HG02973 (cell line): ENCODE results near the gene BACH2.
"Not testable (repeated sequence)": the region's sequence is repeated elsewhere in the genome, so short reads cannot be mapped to it uniquely, and the experiment has no call there.

ENCODE experiments used
- ATAC-seq: cut with Tn5 transposase; IDR thresholded peaks from one replicate; pipeline ENCODE4 v1.9.1; 2021; ENCODE audit warnings: moderate library complexity; ENCODE audit not compliant: unreplicated experiment

The BACH2 gene

DNA sequence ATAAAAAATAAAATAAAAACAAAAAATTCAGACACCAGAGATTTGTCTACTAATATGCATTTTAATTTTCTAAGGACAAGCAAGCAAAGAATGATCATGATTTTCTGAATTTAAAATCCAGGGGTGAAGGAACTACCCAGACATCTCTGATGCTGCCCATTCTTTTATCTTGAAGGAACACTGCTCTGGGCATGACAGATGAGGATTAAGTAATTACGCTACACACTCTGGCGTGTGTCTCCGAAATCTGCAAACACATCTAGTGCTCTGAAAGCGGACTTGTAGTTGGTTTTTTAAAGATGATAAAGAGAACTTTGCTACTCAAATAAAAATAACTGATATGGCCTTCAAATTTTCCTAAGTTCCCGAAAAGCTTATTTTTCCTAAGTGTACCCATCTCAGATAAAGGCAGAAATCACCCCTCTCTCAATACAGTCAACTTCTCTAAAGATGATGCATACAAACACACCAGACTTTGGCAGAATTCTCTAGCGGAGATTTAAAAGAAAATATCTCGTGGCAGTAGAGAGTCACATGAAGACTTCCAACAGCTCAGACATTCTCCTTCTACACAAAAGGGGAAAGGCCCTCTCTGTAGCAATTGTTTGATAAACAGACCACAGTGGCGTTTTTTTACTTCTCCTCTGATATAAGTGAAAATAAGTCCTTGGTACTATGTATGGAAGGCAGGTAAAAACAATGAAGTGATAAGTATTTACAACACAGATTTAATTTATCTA is 133.8 kb downstream of the BACH2 start:
- no peak for ATAC-seq

- ATAC-seq = no peak
Observed at GRCh38 chr6:90160013-90160412, 136.6 kb downstream of the BACH2 start.

DNA sequence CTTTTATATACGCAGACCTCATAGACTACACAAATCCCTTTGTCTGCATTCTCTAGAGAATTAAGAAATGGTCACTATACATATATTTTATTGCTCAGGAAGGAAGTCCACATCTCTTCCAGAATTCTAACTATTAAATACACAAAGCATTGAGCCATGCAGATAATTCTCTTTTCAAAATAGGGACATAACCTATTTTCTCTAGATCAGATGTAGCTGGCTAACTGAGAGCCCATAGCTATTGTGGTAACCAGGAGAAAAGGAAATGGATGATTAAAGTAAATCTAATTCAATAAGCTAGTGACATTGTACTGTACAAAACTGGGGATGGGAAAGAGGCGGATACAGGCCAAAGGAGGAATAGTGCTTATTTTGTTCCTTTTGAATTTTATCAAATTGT is 137.2 kb downstream of the BACH2 start:
- no peak for ATAC-seq

DNA sequence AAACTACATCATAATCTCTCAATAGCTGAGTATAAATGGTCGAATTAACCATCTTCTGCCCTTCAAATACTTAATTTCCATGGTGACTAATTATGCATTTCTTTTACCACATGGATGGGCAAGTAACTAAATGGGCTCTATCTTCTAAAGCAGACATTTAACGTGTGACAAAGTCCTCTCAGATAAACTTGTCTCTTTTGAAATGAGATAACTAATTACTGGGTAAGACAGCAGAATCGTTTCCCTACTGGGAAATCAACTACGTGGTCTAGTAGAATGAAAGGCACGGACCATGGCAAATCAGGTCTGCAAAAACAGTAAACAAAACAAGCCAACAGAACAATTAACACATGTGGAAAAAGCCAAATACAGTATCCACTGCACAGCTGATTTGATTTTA is 137.7 kb downstream of the BACH2 start:
- ATAC-seq = no peak

DNA sequence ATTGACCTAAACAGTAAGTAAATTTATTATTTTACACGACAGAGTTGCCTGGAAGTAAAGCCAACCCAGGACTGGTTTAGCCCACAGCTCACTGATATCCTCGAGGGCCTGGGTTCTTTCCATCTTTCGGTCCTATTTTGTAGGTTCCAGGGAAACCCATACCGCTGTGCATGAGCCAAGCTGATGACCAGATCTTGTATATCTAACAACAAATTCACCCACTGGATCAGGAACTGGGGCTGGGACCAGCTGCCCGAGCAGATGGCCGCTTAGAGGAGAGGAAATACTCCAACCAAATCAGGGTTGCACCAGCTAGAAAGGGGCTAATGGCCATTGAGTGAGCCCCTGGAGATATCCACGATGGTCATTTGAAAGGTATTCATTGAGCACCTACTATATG is 139.2 kb downstream of the BACH2 start:
- ATAC-seq = no peak

- no peak for ATAC-seq
Observed at GRCh38 chr6:90156861-90157260, 139.8 kb downstream of the BACH2 start.

GRCh38 chr6:90154755-90155470 is 141.7 kb downstream of the BACH2 start:
- ATAC-seq = no peak

DNA sequence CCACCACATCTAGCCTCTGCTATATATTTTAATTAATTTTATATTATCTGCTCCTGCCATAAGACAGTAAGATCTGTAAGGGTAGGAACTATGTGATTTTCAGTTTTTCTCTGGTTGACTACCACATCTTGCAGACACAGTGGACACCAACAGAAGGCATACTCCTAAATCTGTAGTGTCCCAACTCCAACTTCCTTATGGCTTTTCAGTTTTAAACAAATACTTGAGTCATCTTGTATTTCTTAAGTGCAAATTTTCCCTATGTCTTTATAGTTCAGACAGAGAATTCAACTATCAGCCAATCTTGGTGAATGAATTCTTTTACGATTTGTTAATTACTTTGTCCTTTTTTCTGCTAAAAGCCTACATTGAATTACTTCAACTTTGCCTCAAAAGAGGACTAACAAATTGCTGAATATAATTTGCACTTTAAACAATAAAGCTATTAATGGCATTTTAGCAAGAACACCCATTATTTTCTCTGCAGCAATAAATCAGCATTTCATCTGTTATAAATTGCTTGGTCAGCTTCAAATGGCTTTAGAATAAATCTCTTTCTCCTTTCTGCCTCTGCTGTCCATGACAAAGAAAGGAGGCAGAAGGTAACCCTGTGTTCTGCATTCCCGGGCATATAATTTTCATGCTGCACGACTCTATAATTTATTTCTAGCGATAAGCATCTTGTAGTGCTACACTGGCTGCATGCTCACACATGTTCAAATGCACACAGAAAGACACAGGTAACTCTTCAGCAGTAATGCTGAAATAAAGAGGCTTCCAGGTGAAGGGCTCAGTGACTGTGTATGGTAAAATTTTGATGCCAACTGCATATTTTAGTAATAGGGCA is 144.8 kb downstream of the BACH2 start:
- no peak for ATAC-seq

- ATAC-seq = no peak
Observed at GRCh38 chr6:90149280-90149679, 147.4 kb downstream of the BACH2 start.

- ATAC-seq = no peak
Observed at GRCh38 chr6:90148867-90149266, 147.8 kb downstream of the BACH2 start.

- no peak for ATAC-seq
Observed at GRCh38 chr6:90146921-90147649, 149.6 kb downstream of the BACH2 start.

GRCh38 chr6:90146024-90146423 is 150.6 kb downstream of the BACH2 start:
- ATAC-seq = no peak

- ATAC-seq = no peak
Observed at GRCh38 chr6:90144928-90145555, 151.6 kb downstream of the BACH2 start.

- peak; percentile 53 for ATAC-seq
Observed at GRCh38 chr6:90144396-90144795, 152.2 kb downstream of the BACH2 start.

- no peak for ATAC-seq
Observed at GRCh38 chr6:90140683-90141082, 156.0 kb downstream of the BACH2 start.

DNA sequence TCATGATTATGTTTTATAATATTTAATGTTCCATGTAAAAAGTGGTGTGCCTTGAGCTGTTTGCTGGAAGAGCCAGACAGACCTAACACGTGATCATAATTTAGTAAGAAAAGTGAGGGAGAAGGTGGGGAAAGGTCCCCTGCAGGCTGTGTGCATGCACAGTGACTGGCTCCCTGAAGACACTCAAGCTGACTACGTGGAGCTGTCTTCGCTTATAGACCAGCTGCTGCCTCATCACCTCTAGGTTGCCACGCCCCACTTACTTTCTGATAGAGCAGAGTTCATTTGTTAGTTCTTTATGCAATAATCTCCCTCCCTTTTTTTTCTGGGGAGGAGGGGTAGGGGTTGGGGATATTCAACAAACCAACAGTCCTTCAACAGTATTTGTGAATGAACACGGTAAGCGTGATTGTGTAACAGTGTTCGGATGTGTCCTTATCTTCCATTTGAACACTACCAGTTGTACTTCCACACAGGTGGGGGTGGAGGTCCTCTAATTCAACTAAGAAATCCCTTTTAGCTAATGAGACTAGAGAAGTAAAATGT is 157.3 kb downstream of the BACH2 start:
- no peak for ATAC-seq

DNA sequence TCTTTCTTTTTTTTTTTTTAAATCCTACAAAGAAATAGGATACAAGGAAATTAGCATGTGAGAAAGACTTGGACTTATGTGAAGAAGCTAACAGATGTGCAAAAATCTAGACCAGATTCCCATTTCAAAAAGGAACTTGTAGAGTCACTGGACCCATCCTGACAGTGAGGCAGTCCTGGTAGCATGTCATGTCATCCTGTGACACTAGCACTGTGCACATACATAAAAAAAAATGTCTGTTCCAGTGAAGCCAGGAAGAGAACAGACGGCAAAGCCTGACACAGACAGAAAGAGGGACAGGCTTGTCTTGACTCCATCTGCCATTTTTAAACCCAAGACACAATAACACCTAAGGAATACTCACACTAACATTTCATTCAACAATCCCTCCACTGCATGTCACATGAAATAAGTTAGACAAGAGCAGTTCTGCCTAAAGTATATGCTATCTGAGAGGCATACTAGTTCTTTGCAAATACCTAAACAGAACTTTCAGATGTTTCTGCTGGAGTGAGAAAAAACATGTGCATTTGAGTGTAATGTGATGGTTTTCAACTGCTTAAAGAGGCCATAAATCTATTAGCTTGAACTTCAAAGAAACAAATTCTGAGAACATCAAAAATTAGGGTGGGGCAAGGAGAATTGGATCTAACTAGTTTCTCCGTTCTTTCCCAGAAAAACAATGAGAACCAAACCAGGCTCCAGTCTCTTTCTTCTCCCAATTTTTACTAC is 159.6 kb downstream of the BACH2 start:
- no peak for ATAC-seq

GRCh38 chr6:90136176-90136575 is 160.5 kb downstream of the BACH2 start:
- no peak for ATAC-seq

DNA sequence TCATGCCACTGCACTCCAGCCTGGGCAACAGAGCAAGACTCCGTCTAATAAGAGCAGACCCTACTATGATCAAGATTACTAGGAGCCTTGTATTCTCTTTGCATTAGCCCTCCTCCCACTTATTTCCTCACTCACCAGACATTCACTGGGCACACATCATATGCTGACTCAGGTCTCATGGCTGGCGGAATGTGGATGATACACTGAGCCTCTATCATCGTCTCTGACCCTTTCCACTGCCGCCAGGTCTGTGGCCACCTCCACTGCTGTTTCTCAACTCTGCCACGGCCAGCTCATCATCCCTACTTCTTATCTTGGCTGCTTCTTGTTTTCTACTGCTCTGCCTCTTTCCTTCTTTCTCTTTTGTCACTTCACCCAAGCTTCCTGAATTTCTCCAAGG is 161.0 kb downstream of the BACH2 start:
- no peak for ATAC-seq

- not testable (repeated sequence) for ATAC-seq
Observed at GRCh38 chr6:90133664-90134063, 163.0 kb downstream of the BACH2 start.
